NB4 (cell line): ENCODE measurements around the gene CYLD.

ENCODE experiments used
- MYC ChIP-seq: IDR thresholded peaks from 2 replicates; pipeline ENCODE4 v1.6.1; 2011; ENCODE audit warnings: low read depth, low read length
- POLR2A ChIP-seq: IDR thresholded peaks from 2 replicates; pipeline ENCODE4 v1.6.1; 2011; ENCODE audit warnings: mild to moderate bottlenecking; ENCODE audit not compliant: insufficient read length; ENCODE audit errors: extremely low read depth
- TF ChIP-seq, protein P1 (sequence below): IDR thresholded peaks from one replicate; pipeline ENCODE4 v1.5.1; 2012; ENCODE audit warnings: low read depth, low read length

DNA sequence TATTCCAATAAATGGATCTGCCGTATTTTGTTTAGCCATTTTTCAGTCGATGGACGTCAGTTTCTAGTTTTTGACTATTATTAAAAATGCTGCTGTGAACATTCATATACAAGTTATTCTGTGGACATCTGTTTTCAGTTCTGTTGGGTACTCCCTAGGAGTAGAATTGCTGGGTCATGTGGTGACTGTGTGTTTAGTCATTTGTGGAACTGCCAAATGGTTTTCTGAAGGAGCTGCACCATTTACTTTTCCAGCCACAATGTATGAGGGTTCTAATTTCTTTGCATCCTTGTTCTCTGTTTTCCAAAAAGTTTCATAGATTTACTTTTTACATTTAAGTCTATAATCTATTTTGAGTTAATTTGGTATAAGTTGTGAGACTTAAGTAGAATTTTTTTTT, 29.5 kb downstream of the CYLD start:
- TF ChIP-seq, protein P1, sequence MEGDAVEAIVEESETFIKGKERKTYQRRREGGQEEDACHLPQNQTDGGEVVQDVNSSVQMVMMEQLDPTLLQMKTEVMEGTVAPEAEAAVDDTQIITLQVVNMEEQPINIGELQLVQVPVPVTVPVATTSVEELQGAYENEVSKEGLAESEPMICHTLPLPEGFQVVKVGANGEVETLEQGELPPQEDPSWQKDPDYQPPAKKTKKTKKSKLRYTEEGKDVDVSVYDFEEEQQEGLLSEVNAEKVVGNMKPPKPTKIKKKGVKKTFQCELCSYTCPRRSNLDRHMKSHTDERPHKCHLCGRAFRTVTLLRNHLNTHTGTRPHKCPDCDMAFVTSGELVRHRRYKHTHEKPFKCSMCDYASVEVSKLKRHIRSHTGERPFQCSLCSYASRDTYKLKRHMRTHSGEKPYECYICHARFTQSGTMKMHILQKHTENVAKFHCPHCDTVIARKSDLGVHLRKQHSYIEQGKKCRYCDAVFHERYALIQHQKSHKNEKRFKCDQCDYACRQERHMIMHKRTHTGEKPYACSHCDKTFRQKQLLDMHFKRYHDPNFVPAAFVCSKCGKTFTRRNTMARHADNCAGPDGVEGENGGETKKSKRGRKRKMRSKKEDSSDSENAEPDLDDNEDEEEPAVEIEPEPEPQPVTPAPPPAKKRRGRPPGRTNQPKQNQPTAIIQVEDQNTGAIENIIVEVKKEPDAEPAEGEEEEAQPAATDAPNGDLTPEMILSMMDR = no peak
- no peak for TF ChIP-seq POLR2A
- TF ChIP-seq MYC = no peak
